CD8-positive, alpha-beta memory T cell (primary cell): ENCODE measurements around the gene LTBP1. TPM values are rescaled to one million over a fixed set of nuclear protein-coding genes. Genes with fewer than 3 reads are reported as not detected.
"Not testable (repeated sequence)": the region's sequence is repeated elsewhere in the genome, so short reads cannot be mapped to it uniquely, and the experiment has no call there.

ENCODE experiments used
- CTCF ChIA-PET: fragments of 350-600 bp; sonication (Branson Sonifier 250); formaldehyde crosslinking; loops from one replicate; lab custom pipeline; 2021; ENCODE audit warnings: antibody characterized with exemption; lab: Charles Lee
- POLR2A ChIA-PET: fragments of 350-600 bp; sonication (Branson Sonifier 250); formaldehyde crosslinking; loops from one replicate; lab custom pipeline; 2021; ENCODE audit warnings: antibody characterized with exemption; lab: Charles Lee
- DNase-seq, 5 donors: peaks; one replicate each; pipeline versions ENCODE4 v3.0.0 to v3.0.0-alpha.2; 2020 to 2022; ENCODE audit warnings: mixed read lengths in 1 of 5
- H3K27ac ChIP-seq: one replicate; pipeline ENCODE4 v1.7.0; 2013; ENCODE audit warnings: low read depth, mild to moderate bottlenecking, low read length, moderate library complexity
- H3K27me3 ChIP-seq: 2 replicates; pipeline ENCODE4 v1.7.0; 2013; ENCODE audit warnings: low read length, mild to moderate bottlenecking; ENCODE audit not compliant: insufficient read depth, poor library complexity, severe bottlenecking
- H3K36me3 ChIP-seq: 2 replicates; pipeline ENCODE4 v1.7.0; 2013; ENCODE audit warnings: mild to moderate bottlenecking, low read length, moderate library complexity; ENCODE audit not compliant: insufficient read depth
- H3K4me1 ChIP-seq: 2 replicates; pipeline ENCODE4 v1.7.0; 2013; ENCODE audit warnings: mild to moderate bottlenecking, low read length, moderate library complexity; ENCODE audit not compliant: insufficient read depth
- H3K4me3 ChIP-seq: 2 replicates; pipeline ENCODE4 v1.7.0; 2013; ENCODE audit warnings: mild to moderate bottlenecking, low read length
- H3K9me3 ChIP-seq: 2 replicates; pipeline ENCODE4 v1.7.0; 2013; ENCODE audit warnings: mild to moderate bottlenecking, low read length
- H3K27ac Mint-ChIP-seq, 8 donors: one replicate each; pipeline ENCODE4 v1.8.0; 2020 to 2021; ENCODE audit warnings: mixed read lengths in 8 of 8, mild to moderate bottlenecking in 6 of 8, inconsistent platforms in 3 of 8, moderate library complexity in 3 of 8
- H3K27me3 Mint-ChIP-seq, 2 donors: one replicate each; pipeline ENCODE4 v1.8.0; 2020 to 2021; ENCODE audit warnings: mixed read lengths in 2 of 2, mild to moderate bottlenecking in 1 of 2, moderate library complexity in 1 of 2
- H3K36me3 Mint-ChIP-seq, 3 donors: one replicate each; pipeline ENCODE4 v1.8.0; 2020 to 2021; ENCODE audit warnings: mixed read lengths in 3 of 3, inconsistent platforms in 1 of 3, mild to moderate bottlenecking in 1 of 3
- H3K4me1 Mint-ChIP-seq, 3 donors: one replicate each; pipeline ENCODE4 v1.8.0; 2020 to 2021; ENCODE audit warnings: mixed read lengths in 3 of 3, inconsistent platforms in 1 of 3, mild to moderate bottlenecking in 1 of 3
- H3K4me3 Mint-ChIP-seq, 7 donors: one replicate each; pipeline ENCODE4 v1.8.0; 2020 to 2021; ENCODE audit warnings: mixed read lengths in 7 of 7, mild to moderate bottlenecking in 6 of 7, moderate library complexity in 4 of 7, inconsistent platforms in 2 of 7
- H3K9me3 Mint-ChIP-seq, 5 donors: one replicate each; pipeline ENCODE4 v1.8.0; 2020 to 2022; ENCODE audit warnings: mixed read lengths in 5 of 5, mild to moderate bottlenecking in 3 of 5, moderate library complexity in 2 of 5, inconsistent platforms in 1 of 5
- polyA plus RNA-seq: library from polyadenylated mRNA; unstranded; fragments of 300-500 nt; fragmentation: Illumina TruSeq; gene quantifications from one replicate; pipeline ENCODE4 v1.2.3, GENCODE V29; 2021
- total RNA-seq, 2 experiments: library from RNA; stranded (reverse); gene quantifications; one replicate each; pipeline ENCODE4 v1.2.3, GENCODE V29; 2021

The LTBP1 gene
- total and polyA plus RNA-seq, 3 experiments from 2014 or later: not detected

DNA sequence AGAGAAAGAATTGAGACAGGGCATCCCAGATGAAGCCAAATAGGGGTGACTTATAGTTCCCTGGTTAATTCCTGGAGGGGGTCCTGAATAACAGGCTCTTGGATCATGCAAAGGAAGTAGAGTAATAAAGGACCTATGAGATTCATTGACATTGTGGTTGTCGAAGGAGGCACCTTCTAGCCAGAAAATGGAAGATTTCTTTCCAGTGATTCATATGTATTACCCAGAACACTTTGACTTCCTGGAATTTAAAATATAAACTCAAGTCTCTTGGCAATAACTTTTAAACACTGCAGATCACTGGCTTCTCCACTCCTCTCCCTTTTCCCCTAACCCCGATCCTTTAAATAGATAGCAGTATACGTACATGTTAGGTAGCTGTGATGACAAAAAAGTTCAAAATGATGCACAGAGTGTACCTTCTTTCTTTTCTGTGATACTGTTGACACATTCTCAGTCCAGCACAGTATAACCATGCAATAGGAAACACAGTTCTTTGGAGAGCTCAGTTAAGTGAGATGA, 211.8 kb downstream of the LTBP1 start:
- CTCF ChIA-PET: no interaction called here
- H3K27ac Mint-ChIP-seq: no peak overlapping the region

DNA sequence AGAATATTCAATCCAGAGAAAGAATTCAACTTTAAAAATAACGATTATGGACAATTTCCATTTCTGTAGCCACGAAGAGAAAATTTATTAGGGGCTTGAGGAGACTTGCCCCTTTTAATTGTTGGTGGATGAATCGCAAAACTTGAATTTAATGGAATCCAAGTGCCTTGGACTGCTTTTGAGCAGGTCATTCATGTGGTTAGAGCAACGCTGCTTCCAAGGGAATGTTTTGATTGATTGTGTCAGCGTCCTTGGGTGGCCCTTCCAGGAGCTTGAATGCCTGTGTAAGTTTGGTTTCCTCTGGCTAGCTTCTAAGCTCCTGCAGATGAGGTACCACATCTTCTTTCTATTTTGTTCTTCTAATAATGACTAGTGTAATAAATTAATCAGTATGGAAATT, 213.4 kb downstream of the LTBP1 start:
- ChIA-PET POLR2A (no interaction called here), CTCF (no interaction called here)
- no peaks in the 10 kb centered on the region for H3K36me3 Mint-ChIP-seq
- no peaks in the 10 kb centered on the region for H3K9me3 ChIP-seq
- H3K4me3 ChIP-seq: no peak overlapping the region
- no peaks in the 10 kb centered on the region for H3K27me3 ChIP-seq
- DNase-seq: no peak
- H3K27me3 Mint-ChIP-seq: peaks cover 0 to 3% of the 10 kb centered on the region in 2 donors
- no peaks in the 10 kb centered on the region for H3K9me3 Mint-ChIP-seq
- no peaks in the 10 kb centered on the region for H3K4me1 ChIP-seq
- no peak overlapping the region for H3K27ac ChIP-seq
- H3K4me1 Mint-ChIP-seq: no peaks in the 10 kb centered on the region
- H3K4me3 Mint-ChIP-seq: no peak overlapping the region
- no peak overlapping the region for H3K27ac Mint-ChIP-seq
- H3K36me3 ChIP-seq: no peaks in the 10 kb centered on the region

More for the DNA sequence above, 211.8 kb downstream of the LTBP1 start:
- POLR2A ChIA-PET: no interaction called here
- Mint-ChIP-seq H3K36me3 (no peaks in the 10 kb centered on the region), H3K27me3 (peaks cover 0 to 3% of the 10 kb centered on the region in 2 donors), H3K4me3 (no peak overlapping the region), H3K9me3 (no peaks in the 10 kb centered on the region), H3K4me1 (no peaks in the 10 kb centered on the region)
- H3K27me3 ChIP-seq: no peaks in the 10 kb centered on the region
- H3K36me3 ChIP-seq: no peaks in the 10 kb centered on the region
- H3K9me3 ChIP-seq: no peaks in the 10 kb centered on the region
- H3K27ac ChIP-seq: no peak overlapping the region
- no peak overlapping the region for H3K4me3 ChIP-seq
- no peaks in the 10 kb centered on the region for H3K4me1 ChIP-seq
- no peak for DNase-seq

- Mint-ChIP-seq H3K27me3 (peaks cover 2 to 3% of the 10 kb centered on the region in 2 donors), H3K4me3 (no peak overlapping the region), H3K9me3 (no peaks in the 10 kb centered on the region), H3K36me3 (no peaks in the 10 kb centered on the region), H3K27ac (no peak overlapping the region), H3K4me1 (no peaks in the 10 kb centered on the region)
- ChIA-PET CTCF (no interaction called here), POLR2A (no interaction called here)
- Histone ChIP-seq H3K4me3 (no peak overlapping the region), H3K36me3 (no peaks in the 10 kb centered on the region), H3K27ac (no peak overlapping the region), H3K4me1 (no peaks in the 10 kb centered on the region), H3K9me3 (no peaks in the 10 kb centered on the region), H3K27me3 (no peaks in the 10 kb centered on the region)
- no peak for DNase-seq
Observed at GRCh38 chr2:33166287-33166881, 219.6 kb downstream of the LTBP1 start.

- Histone ChIP-seq H3K9me3 (no peaks in the 10 kb centered on the region), H3K36me3 (no peaks in the 10 kb centered on the region), H3K4me1 (no peaks in the 10 kb centered on the region), H3K27me3 (no peaks in the 10 kb centered on the region), H3K27ac (no peak overlapping the region), H3K4me3 (no peak overlapping the region)
- H3K27ac Mint-ChIP-seq: no peak overlapping the region
- no peaks in the 10 kb centered on the region for H3K4me1 Mint-ChIP-seq
- H3K36me3 Mint-ChIP-seq: no peaks in the 10 kb centered on the region
- no peak for DNase-seq
- H3K27me3 Mint-ChIP-seq: peaks cover 2 to 3% of the 10 kb centered on the region in 2 donors
- ChIA-PET CTCF (no interaction called here), POLR2A (no interaction called here)
- no peak overlapping the region for H3K4me3 Mint-ChIP-seq
- H3K9me3 Mint-ChIP-seq: no peaks in the 10 kb centered on the region
Observed at GRCh38 chr2:33167622-33168245, 221.0 kb downstream of the LTBP1 start.

DNA sequence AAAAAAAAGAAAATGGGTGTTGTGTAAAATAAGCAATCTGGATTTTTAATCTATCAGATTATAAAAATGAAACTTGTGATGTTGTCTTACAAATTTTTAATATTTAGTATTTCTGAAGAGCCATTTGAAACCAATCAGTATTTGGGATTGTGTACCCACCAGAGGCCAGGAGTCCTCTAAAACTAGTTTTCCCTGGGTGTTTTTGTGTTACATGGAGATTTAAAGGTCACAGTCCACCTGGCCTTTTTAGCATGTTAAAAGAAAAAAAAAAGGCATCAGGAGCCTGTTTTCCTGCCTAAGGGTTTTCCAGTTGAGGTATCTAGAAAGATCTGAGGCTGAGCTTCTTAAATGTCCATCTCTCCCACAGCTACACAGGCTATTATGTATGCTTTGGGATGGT, 221.7 kb downstream of the LTBP1 start:
- no peak for DNase-seq
- no peak overlapping the region for H3K27ac Mint-ChIP-seq
- Histone ChIP-seq H3K4me3 (no peak overlapping the region), H3K4me1 (no peaks in the 10 kb centered on the region), H3K27me3 (no peaks in the 10 kb centered on the region), H3K9me3 (no peaks in the 10 kb centered on the region), H3K36me3 (no peaks in the 10 kb centered on the region), H3K27ac (no peak overlapping the region)
- ChIA-PET CTCF (no interaction called here), POLR2A (no interaction called here)
- H3K4me1 Mint-ChIP-seq: no peaks in the 10 kb centered on the region
- H3K36me3 Mint-ChIP-seq: no peaks in the 10 kb centered on the region
- H3K4me3 Mint-ChIP-seq: no peak overlapping the region
- H3K27me3 Mint-ChIP-seq: peaks cover 2 to 3% of the 10 kb centered on the region in 2 donors
- H3K9me3 Mint-ChIP-seq: no peaks in the 10 kb centered on the region

- Mint-ChIP-seq H3K27ac (no peak overlapping the region), H3K27me3 (peaks cover 2 to 3% of the 10 kb centered on the region in 2 donors), H3K4me3 (no peak overlapping the region), H3K9me3 (no peaks in the 10 kb centered on the region), H3K36me3 (no peaks in the 10 kb centered on the region), H3K4me1 (no peaks in the 10 kb centered on the region)
- Histone ChIP-seq H3K27ac (no peak overlapping the region), H3K4me1 (no peaks in the 10 kb centered on the region), H3K4me3 (no peak overlapping the region), H3K36me3 (no peaks in the 10 kb centered on the region), H3K9me3 (no peaks in the 10 kb centered on the region), H3K27me3 (no peaks in the 10 kb centered on the region)
- no peak for DNase-seq
- CTCF ChIA-PET: no interaction called here
- POLR2A ChIA-PET: no interaction called here
Observed at GRCh38 chr2:33168922-33169321, 222.2 kb downstream of the LTBP1 start.

DNA sequence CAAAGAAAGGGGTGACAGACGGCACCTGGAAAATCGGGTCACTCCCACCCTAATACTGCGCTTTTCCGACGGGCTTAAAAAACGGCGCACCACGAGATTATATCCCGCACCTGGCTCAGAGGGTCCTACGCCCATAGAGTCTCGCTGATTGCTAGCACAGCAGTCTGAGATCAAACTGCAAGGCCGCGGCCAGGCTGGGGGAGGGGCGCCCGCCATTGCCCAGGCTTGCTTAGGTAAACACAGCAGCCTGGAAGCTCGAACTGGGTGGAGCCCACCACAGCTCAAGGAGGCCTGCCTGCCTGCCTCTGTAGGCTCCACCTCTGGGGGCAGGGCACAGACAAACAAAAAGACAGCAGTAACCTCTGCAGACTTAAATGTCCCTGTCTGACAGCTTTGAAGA, 223.5 kb downstream of the LTBP1 start:
- POLR2A ChIA-PET, DNase-seq, H3K4me3 ChIP-seq, H3K27ac Mint-ChIP-seq, H3K27ac ChIP-seq, H3K27me3 ChIP-seq, H3K36me3 Mint-ChIP-seq, CTCF ChIA-PET, H3K4me3 Mint-ChIP-seq, H3K36me3 ChIP-seq, H3K9me3 Mint-ChIP-seq, H3K4me1 ChIP-seq, H3K4me1 Mint-ChIP-seq, H3K9me3 ChIP-seq, H3K27me3 Mint-ChIP-seq: not testable (repeated sequence)

- peaks cover 0 to 1% of the 10 kb centered on the region in 2 donors for H3K27me3 Mint-ChIP-seq
- CTCF ChIA-PET: no interaction called here
- no peak overlapping the region for H3K27ac Mint-ChIP-seq
- H3K27ac ChIP-seq: no peak overlapping the region
- H3K4me1 Mint-ChIP-seq: no peaks in the 10 kb centered on the region
- H3K4me1 ChIP-seq: no peaks in the 10 kb centered on the region
- POLR2A ChIA-PET: no interaction called here
- no peak overlapping the region for H3K4me3 Mint-ChIP-seq
- H3K9me3 Mint-ChIP-seq: no peaks in the 10 kb centered on the region
- no peak for DNase-seq
- H3K36me3 ChIP-seq: no peaks in the 10 kb centered on the region
- H3K36me3 Mint-ChIP-seq: no peaks in the 10 kb centered on the region
- no peaks in the 10 kb centered on the region for H3K27me3 ChIP-seq
- no peak overlapping the region for H3K4me3 ChIP-seq
- no peaks in the 10 kb centered on the region for H3K9me3 ChIP-seq
Observed at GRCh38 chr2:33177627-33178026, 230.9 kb downstream of the LTBP1 start.
